ENCODE data around the gene GALNT13. TPM values are rescaled to one million over a fixed set of nuclear protein-coding genes. Genes with fewer than 3 reads are reported as not detected.

Gene GALNT13
- total RNA-seq, 2 experiments from 2014 or later, result not detected

DNA sequence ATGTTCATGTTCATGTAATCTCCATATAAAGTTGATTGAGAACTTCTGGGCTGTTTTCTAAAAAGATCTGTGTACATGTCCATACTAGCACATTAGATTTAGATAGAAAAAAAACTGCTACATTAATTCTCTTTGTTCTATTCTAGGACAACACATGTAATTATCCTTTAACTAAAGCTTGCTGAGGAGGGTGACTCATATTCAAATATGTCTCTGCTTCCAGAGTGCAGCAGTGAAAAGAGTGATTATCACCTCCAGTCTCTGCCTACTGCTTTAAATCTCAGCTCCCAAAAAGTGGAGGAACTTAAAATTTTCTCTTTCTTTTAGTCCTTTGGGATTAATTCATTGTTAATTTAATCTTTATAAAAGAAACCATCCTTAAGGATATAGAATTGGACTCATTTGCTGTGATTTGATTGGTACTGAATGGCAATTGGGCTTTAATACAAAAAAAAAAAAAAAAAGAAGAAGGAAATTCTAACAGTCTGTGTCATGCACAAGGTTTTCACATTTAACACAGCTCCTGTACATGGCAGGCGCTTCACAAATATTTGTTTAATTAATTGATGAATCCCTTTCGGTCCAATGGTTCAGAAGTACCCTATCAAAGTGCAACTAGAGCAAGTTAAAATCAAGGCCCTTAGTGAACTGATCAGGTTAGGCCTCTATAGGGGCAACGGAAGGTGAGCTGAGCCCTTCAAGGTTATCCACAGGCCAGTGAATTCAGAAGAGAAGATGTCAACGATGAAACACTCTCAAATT, 612.8 kb downstream of the GALNT13 start:
- ChIA-PET CTCF (no interaction called here), POLR2A (no interaction called here)
- intact Hi-C loops (cut with DNase I, micrococcal nuclease), result no loop called here
- ATAC-seq (ENCODE audit: poor library complexity), result no peak
- Histone ChIP-seq H3K27me3 (ENCODE audit: control insufficient read depth in 1 of 2, insufficient read depth in 2 of 2, low read length in 2 of 2) (no peaks in the 10 kb centered on the region), H3K4me3 (ENCODE audit: low read length) (no peak overlapping the region), H3K4me1 (ENCODE audit: insufficient read depth, low read length) (no peaks in the 10 kb centered on the region), H3K9me3 (ENCODE audit: control insufficient read depth in 1 of 2, insufficient read depth in 1 of 2, low read length in 2 of 2) (no peaks in the 10 kb centered on the region), H3K27ac (ENCODE audit: low read depth in 1 of 2, low read length in 2 of 2) (no peak overlapping the region), H3K36me3 (ENCODE audit: insufficient read depth, low read length) (no peaks in the 10 kb centered on the region)
- TF ChIP-seq, protein P1, sequence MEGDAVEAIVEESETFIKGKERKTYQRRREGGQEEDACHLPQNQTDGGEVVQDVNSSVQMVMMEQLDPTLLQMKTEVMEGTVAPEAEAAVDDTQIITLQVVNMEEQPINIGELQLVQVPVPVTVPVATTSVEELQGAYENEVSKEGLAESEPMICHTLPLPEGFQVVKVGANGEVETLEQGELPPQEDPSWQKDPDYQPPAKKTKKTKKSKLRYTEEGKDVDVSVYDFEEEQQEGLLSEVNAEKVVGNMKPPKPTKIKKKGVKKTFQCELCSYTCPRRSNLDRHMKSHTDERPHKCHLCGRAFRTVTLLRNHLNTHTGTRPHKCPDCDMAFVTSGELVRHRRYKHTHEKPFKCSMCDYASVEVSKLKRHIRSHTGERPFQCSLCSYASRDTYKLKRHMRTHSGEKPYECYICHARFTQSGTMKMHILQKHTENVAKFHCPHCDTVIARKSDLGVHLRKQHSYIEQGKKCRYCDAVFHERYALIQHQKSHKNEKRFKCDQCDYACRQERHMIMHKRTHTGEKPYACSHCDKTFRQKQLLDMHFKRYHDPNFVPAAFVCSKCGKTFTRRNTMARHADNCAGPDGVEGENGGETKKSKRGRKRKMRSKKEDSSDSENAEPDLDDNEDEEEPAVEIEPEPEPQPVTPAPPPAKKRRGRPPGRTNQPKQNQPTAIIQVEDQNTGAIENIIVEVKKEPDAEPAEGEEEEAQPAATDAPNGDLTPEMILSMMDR (IDR thresholded peaks at IDR 0.05), result no peak
- H3K4me1 Mint-ChIP-seq (ENCODE audit: low read depth), result no peaks in the 10 kb centered on the region
- no peak overlapping the region for H3K27ac Mint-ChIP-seq
- H3K4me3 Mint-ChIP-seq, result no peak overlapping the region
- H3K9me3 Mint-ChIP-seq, result no peaks in the 10 kb centered on the region
- no peaks in the 10 kb centered on the region for H3K36me3 Mint-ChIP-seq (ENCODE audit: low read depth)
- DNase-seq, result no peak
- no peaks in the 10 kb centered on the region for H3K27me3 Mint-ChIP-seq

DNA sequence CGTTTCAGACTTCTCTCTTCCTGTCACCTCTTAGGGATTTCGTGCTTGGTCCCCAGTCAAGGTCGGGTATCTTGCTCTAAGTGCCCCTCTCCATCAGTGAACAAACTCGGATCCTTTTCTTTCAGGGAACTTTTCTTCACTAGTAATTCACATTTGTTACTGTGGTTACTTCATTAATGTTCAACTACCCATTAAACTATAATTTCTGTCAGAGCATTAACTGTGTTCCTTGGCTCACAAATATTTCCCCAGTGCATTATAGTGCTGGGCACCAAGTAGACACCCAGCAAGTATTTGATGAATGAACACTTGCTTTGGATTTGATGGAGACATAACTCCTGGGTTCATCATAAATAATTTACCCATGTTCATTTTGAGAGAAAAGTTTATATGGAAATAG, 617.1 kb downstream of the GALNT13 start:
- H3K36me3 ChIP-seq (ENCODE audit: insufficient read depth, low read length), result no peaks in the 10 kb centered on the region
- intact Hi-C loops (cut with DNase I, micrococcal nuclease), result no loop called here
- H3K4me3 Mint-ChIP-seq, result no peak overlapping the region
- H3K36me3 Mint-ChIP-seq (ENCODE audit: low read depth), result no peaks in the 10 kb centered on the region
- no peaks in the 10 kb centered on the region for H3K27me3 ChIP-seq (ENCODE audit: control insufficient read depth in 1 of 2, insufficient read depth in 2 of 2, low read length in 2 of 2)
- ChIA-PET CTCF (no interaction called here), POLR2A (no interaction called here)
- H3K9me3 ChIP-seq (ENCODE audit: control insufficient read depth in 1 of 2, insufficient read depth in 1 of 2, low read length in 2 of 2), result no peaks in the 10 kb centered on the region
- peaks cover 4% of the 10 kb centered on the region for H3K9me3 Mint-ChIP-seq
- H3K27me3 Mint-ChIP-seq, result no peaks in the 10 kb centered on the region
- no peak overlapping the region for H3K27ac ChIP-seq (ENCODE audit: low read depth in 1 of 2, low read length in 2 of 2)
- no peak for ATAC-seq (ENCODE audit: poor library complexity)
- H3K4me1 Mint-ChIP-seq (ENCODE audit: low read depth), result no peaks in the 10 kb centered on the region
- TF ChIP-seq, protein P1 (IDR thresholded peaks at IDR 0.05), result no peak
- no peak overlapping the region for H3K4me3 ChIP-seq (ENCODE audit: low read length)
- no peak for DNase-seq
- no peak overlapping the region for H3K27ac Mint-ChIP-seq
- H3K4me1 ChIP-seq (ENCODE audit: insufficient read depth, low read length), result no peaks in the 10 kb centered on the region

DNA sequence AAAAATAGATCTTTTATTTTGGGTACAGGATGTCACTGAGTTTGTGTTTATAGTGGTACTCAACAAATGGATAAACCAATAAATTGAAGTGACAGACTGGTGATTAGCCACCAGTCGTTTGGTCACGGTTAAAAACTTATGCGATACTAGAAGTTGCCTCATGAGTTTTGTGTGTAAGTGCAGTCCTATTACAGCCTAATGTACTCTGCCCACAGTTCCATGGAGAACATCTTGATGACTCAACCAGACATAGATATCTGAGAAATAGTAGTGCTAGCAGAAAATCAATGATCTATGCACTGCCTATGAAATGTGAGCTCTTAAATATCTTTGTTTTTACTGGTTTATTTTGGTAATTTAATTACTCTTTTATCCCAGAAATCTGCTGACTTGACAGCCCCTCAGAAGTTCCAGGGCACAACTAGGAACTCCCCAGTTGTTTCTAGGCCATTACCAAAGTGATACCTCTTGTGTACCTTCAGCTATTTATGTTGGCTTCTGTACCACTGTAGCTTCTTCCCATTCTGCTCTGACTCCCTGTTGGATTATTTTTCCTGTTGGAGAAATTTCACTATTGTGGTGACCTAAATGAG, 617.6 kb downstream of the GALNT13 start:
- H3K27me3 Mint-ChIP-seq, result no peaks in the 10 kb centered on the region
- ChIA-PET POLR2A (no interaction called here), CTCF (no interaction called here)
- Histone ChIP-seq H3K36me3 (ENCODE audit: insufficient read depth, low read length) (no peaks in the 10 kb centered on the region), H3K4me3 (ENCODE audit: low read length) (no peak overlapping the region), H3K27ac (ENCODE audit: low read depth in 1 of 2, low read length in 2 of 2) (no peak overlapping the region), H3K27me3 (ENCODE audit: control insufficient read depth in 1 of 2, insufficient read depth in 2 of 2, low read length in 2 of 2) (no peaks in the 10 kb centered on the region), H3K4me1 (ENCODE audit: insufficient read depth, low read length) (no peaks in the 10 kb centered on the region), H3K9me3 (ENCODE audit: control insufficient read depth in 1 of 2, insufficient read depth in 1 of 2, low read length in 2 of 2) (no peaks in the 10 kb centered on the region)
- ATAC-seq (ENCODE audit: poor library complexity) (no peak), DNase-seq (no peak)
- no peak overlapping the region for H3K27ac Mint-ChIP-seq
- intact Hi-C loops (cut with DNase I, micrococcal nuclease), result no loop called here
- TF ChIP-seq, protein P1 (IDR thresholded peaks at IDR 0.05), result no peak
- H3K4me1 Mint-ChIP-seq (ENCODE audit: low read depth), result no peaks in the 10 kb centered on the region
- H3K36me3 Mint-ChIP-seq (ENCODE audit: low read depth), result no peaks in the 10 kb centered on the region
- no peak overlapping the region for H3K4me3 Mint-ChIP-seq
- H3K9me3 Mint-ChIP-seq, result peaks cover 4% of the 10 kb centered on the region
